HFF-Myc (cell line): Measurements from ENCODE around the gene FAM83C.

ENCODE experiments used
- DNase-seq: peaks from one replicate; pipeline ENCODE4 v3.0.0-alpha.2; 2011; ENCODE audit warnings: low read depth; ENCODE audit errors: extremely low read depth
- H3K4me3 ChIP-seq: replicated peaks from 2 replicates; pipeline ENCODE4 v1.5.1; 2011; ENCODE audit warnings: low read depth, mild to moderate bottlenecking, control low read depth, low read length
- TF ChIP-seq, protein P1 (sequence below): IDR thresholded peaks from 2 replicates; pipeline ENCODE4 v1.5.1; 2012; ENCODE audit warnings: mild to moderate bottlenecking, low read depth, low read length, control low read depth; ENCODE audit errors: missing control alignments

The FAM83C gene

DNA sequence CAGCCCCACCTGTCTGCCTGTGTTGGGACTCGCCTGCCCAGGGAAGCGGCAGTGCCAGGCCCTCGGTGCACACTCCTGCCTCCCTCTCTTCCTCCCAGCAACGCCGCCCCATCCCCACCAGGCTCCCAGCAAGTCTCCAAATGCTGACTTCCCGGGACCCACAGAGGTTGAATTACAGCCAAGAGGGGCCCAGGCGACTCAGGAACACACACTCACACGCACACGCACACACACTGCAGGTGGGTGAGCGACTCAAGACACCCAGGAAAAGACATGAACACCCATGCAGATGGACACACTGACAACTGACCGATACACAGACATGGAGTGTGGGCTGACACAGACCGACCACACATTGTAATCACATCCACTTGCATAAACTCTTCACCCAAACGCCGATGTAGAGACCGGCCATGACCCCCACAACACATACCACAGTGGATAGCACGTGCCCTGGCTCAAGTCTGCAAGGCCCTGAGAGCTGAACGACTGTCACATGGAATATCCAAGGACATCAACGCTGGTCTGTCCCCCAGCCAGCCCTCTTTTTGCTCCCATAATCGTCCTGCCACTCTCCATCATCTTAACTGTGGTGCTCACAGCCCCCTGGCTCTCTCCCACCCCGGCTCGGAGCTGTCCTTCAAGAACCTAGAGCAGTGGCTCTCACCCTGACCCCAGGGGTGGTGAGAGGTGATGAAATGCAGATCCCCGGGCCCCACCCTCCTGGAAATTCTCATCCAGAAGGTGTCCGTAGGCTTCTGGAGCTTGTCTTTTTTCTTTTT, 470 bp upstream of the FAM83C start:
- no peak for DNase-seq
- TF ChIP-seq, protein P1, sequence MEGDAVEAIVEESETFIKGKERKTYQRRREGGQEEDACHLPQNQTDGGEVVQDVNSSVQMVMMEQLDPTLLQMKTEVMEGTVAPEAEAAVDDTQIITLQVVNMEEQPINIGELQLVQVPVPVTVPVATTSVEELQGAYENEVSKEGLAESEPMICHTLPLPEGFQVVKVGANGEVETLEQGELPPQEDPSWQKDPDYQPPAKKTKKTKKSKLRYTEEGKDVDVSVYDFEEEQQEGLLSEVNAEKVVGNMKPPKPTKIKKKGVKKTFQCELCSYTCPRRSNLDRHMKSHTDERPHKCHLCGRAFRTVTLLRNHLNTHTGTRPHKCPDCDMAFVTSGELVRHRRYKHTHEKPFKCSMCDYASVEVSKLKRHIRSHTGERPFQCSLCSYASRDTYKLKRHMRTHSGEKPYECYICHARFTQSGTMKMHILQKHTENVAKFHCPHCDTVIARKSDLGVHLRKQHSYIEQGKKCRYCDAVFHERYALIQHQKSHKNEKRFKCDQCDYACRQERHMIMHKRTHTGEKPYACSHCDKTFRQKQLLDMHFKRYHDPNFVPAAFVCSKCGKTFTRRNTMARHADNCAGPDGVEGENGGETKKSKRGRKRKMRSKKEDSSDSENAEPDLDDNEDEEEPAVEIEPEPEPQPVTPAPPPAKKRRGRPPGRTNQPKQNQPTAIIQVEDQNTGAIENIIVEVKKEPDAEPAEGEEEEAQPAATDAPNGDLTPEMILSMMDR: no peak

GRCh38 chr20:35290887-35291417, 1.3 kb downstream of the FAM83C start:
- no peak for DNase-seq
- TF ChIP-seq, protein P1: no peak
- no peak overlapping the region for H3K4me3 ChIP-seq

More for the DNA sequence above, 470 bp upstream of the FAM83C start:
- no peak overlapping the region for H3K4me3 ChIP-seq

- no peak overlapping the region for H3K4me3 ChIP-seq
- no peak for DNase-seq
- TF ChIP-seq, protein P1: no peak
These were observed 1.9 kb downstream of the FAM83C start for GRCh38 chr20:35290186-35290886.

DNA sequence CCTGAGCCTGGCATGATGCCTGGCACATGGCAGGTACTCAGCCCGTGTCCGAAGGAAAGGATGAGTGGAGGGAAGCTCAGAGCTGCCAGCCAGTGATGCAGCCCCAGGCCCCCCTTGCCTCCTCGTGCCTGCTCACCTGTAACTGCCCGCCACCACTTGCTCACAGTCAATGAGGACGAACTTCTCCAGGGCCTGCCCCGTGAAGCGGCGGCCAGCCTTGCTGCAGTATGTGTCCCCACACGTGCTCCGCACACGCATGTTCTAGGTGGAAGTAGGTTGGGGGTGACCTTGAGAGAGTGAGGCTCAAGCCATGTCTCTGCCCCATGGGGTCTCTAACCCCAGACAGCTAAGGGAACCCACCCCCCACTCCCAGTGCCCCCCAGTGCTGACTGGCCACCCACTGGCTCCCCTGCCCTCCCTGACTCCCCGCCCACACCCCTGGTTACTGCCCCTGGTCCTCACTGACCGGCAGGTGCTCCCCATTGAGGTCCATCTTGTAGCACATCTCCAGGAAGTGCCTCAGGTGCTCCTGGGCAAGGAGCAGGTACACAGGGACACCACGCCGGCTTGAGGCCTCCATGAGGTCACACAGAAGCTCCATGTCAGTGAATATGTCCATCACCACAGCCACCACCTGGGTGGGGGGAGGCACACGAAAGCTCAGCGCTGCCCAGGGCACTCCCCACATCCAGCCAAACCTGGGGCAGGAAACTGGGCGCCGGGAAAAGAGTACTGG, 3.7 kb downstream of the FAM83C start:
- TF ChIP-seq, protein P1: no peak
- H3K4me3 ChIP-seq: no peak overlapping the region
- no peak for DNase-seq

DNA sequence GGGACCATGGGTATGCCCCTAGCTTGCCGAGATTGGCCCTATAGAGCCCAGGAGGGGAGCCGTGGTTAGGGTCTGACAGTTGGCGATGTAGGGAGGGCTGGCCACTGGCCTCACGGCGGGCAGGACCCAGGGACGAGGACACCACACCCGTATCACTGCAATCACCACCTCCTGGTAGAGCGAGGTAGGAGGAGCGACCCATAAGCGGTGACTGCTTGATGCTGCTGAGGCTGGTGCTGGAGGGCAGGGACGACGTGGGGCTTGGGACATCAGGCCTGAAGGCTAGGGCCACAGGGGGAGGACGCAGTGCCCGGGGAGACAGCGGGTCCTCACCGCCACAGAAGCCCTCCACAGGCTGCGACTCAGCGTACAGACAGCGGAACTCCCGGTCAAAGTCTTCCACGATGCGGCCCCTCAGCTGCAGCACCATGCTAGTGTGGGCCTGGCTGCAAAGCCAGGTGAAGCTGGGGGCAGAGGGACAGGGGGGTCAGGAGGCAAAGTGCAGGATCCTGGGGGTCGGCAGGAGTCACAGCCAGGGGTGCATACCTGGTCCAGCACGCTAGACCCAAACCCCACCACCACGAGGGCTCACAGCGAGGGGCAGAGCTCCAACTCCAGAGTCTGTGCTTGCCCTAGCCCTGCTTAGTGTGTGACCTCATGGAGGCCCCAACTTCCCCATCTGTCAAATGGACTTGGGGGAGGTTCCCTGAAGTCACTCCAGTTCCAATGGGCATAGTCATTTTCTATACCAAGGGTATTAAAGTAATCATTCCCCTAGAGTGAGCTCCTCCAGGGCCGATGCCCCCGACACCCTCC, 4.5 kb downstream of the FAM83C start:
- no peak overlapping the region for H3K4me3 ChIP-seq
- no peak for DNase-seq
- TF ChIP-seq, protein P1: no peak

- no peak overlapping the region for H3K4me3 ChIP-seq
- TF ChIP-seq, protein P1: no peak
- DNase-seq: no peak
These were observed 5.2 kb downstream of the FAM83C start for GRCh38 chr20:35286899-35287508.
